ENCODE data around the gene LAMP1.
"Not testable (repeated sequence)": the region's sequence is repeated elsewhere in the genome, so short reads cannot be mapped to it uniquely, and the experiment has no call there.

The LAMP1 gene

GRCh38 chr13:113304121-113304520 lies 7.1 kb downstream of the LAMP1 start:
- CTCF ChIA-PET, result no interaction called here
- H3K27ac ChIP-seq, result peak overlapping the region; percentile 72
- POLR2A ChIA-PET (ENCODE audit: low non-redundant PET), result no interaction called here
- DNase-seq (ENCODE audit: low spot score), result no peak
- no peak for TF ChIP-seq CTCF (conservative IDR thresholded peaks at IDR 0.05; ENCODE audit: low read depth)

- DNase-seq (ENCODE audit: low spot score), result peak; percentile 87
- POLR2A ChIA-PET (ENCODE audit: low non-redundant PET), result no interaction called here
- CTCF ChIA-PET, result no interaction called here
- peak overlapping the region; percentile 72 for H3K27ac ChIP-seq
- TF ChIP-seq CTCF (conservative IDR thresholded peaks at IDR 0.05; ENCODE audit: low read depth), result no peak
These were observed 8.2 kb downstream of the LAMP1 start for GRCh38 chr13:113305208-113305607.

- no peak for DNase-seq (ENCODE audit: low spot score)
- ChIA-PET POLR2A (ENCODE audit: low non-redundant PET) (interaction anchor here (0.6 to 0.7 kb wide), 2 partner anchors 14 to 28 kb away, joined by 3 to 9 read pairs; no protein-coding TSS in a partner anchor), CTCF (interaction anchor here (1.2 kb wide), 1 partner anchor 86 kb away, joined by 5 read pairs; no protein-coding TSS in a partner anchor)
- no peak for TF ChIP-seq CTCF (conservative IDR thresholded peaks at IDR 0.05; ENCODE audit: low read depth)
- H3K27ac ChIP-seq, result no peak overlapping the region
These were observed 10.5 kb downstream of the LAMP1 start for GRCh38 chr13:113307491-113307890.

GRCh38 chr13:113309473-113309872 lies 12.4 kb downstream of the LAMP1 start:
- no peak for DNase-seq (ENCODE audit: low spot score)
- H3K27ac ChIP-seq, result no peak overlapping the region
- no peak for TF ChIP-seq CTCF (conservative IDR thresholded peaks at IDR 0.05; ENCODE audit: low read depth)
- POLR2A ChIA-PET (ENCODE audit: low non-redundant PET), result no interaction called here
- CTCF ChIA-PET, result no interaction called here

GRCh38 chr13:113314112-113314511 lies 17.1 kb downstream of the LAMP1 start:
- POLR2A ChIA-PET (ENCODE audit: low non-redundant PET); CTCF ChIA-PET; DNase-seq (ENCODE audit: low spot score); H3K27ac ChIP-seq: not testable (repeated sequence)

GRCh38 chr13:113314895-113315470 lies 17.9 kb downstream of the LAMP1 start:
- DNase-seq (ENCODE audit: low spot score); H3K27ac ChIP-seq; CTCF ChIA-PET; POLR2A ChIA-PET (ENCODE audit: low non-redundant PET): not testable (repeated sequence)

- peak overlapping the region; percentile 34 for H3K27ac ChIP-seq
- CTCF ChIA-PET, result no interaction called here
- no peak for TF ChIP-seq CTCF (conservative IDR thresholded peaks at IDR 0.05; ENCODE audit: low read depth)
- no peak for DNase-seq (ENCODE audit: low spot score)
- POLR2A ChIA-PET (ENCODE audit: low non-redundant PET), result no interaction called here
These were observed 19.0 kb downstream of the LAMP1 start for GRCh38 chr13:113315992-113316391.

- TF ChIP-seq CTCF (conservative IDR thresholded peaks at IDR 0.05; ENCODE audit: low read depth), result no peak
- ChIA-PET POLR2A (ENCODE audit: low non-redundant PET) (no interaction called here), CTCF (no interaction called here)
- DNase-seq (ENCODE audit: low spot score), result no peak
- peak overlapping the region; percentile 34; the same call in 1 of the 2 replicates for H3K27ac ChIP-seq
These were observed 20.0 kb downstream of the LAMP1 start for GRCh38 chr13:113317031-113317430.
